HTR-8/SVneo (cell line): ENCODE measurements around the gene LGR4.

ENCODE experiments used
- DNase-seq: peaks from one replicate; pipeline ENCODE4 v3.0.0; 2011; ENCODE audit warnings: low spot score, mixed read lengths; ENCODE audit not compliant: insufficient read length
- FAIRE-seq: peaks from 2 replicates; lab custom pipeline; 2011; peaks lifted over from hg19 to GRCh38; lab: Jason Lieb, UNC

The LGR4 gene

GRCh38 chr11:27489092-27489491 is 16.5 kb upstream of the LGR4 start:
- DNase-seq (no peak), FAIRE-seq (no peak)

GRCh38 chr11:27487706-27488105 is 15.1 kb upstream of the LGR4 start:
- DNase-seq: no peak
- no peak for FAIRE-seq

GRCh38 chr11:27485930-27486773 is 13.6 kb upstream of the LGR4 start:
- FAIRE-seq (no peak), DNase-seq (no peak)

GRCh38 chr11:27482793-27483192 is 10.2 kb upstream of the LGR4 start:
- FAIRE-seq (no peak), DNase-seq (no peak)

- no peak for FAIRE-seq
- no peak for DNase-seq
Measured at GRCh38 chr11:27481992-27482391, 9.4 kb upstream of the LGR4 start.

- FAIRE-seq (no peak), DNase-seq (no peak)
Measured at GRCh38 chr11:27477831-27478230, 5.2 kb upstream of the LGR4 start.

- FAIRE-seq: no peak
- no peak for DNase-seq
Measured at GRCh38 chr11:27477243-27477642, 4.7 kb upstream of the LGR4 start.

- FAIRE-seq (no peak), DNase-seq (no peak)
Measured at GRCh38 chr11:27475622-27476021, 3.0 kb upstream of the LGR4 start.

GRCh38 chr11:27473017-27473406 is 422 bp upstream of the LGR4 start:
- FAIRE-seq: no peak
- no peak for DNase-seq

- FAIRE-seq: no peak
- DNase-seq: no peak
Measured at GRCh38 chr11:27471589-27472397, 797 bp downstream of the LGR4 start.

GRCh38 chr11:27470826-27471588 is 1.6 kb downstream of the LGR4 start:
- DNase-seq (no peak), FAIRE-seq (no peak)

GRCh38 chr11:27470166-27470565 is 2.4 kb downstream of the LGR4 start:
- FAIRE-seq: no peak
- DNase-seq: no peak

- DNase-seq (no peak), FAIRE-seq (no peak)
Measured at GRCh38 chr11:27468995-27469695, 3.4 kb downstream of the LGR4 start.

- FAIRE-seq: no peak
- no peak for DNase-seq
Measured at GRCh38 chr11:27468209-27468994, 4.2 kb downstream of the LGR4 start.

- FAIRE-seq: no peak
Measured at GRCh38 chr11:27467181-27467913, 5.2 kb downstream of the LGR4 start.

GRCh38 chr11:27466363-27466762 is 6.2 kb downstream of the LGR4 start:
- FAIRE-seq (no peak), DNase-seq (no peak)

More at GRCh38 chr11:27467181-27467913, 5.2 kb downstream of the LGR4 start:
- no peak for DNase-seq

GRCh38 chr11:27465629-27466028 is 7.0 kb downstream of the LGR4 start:
- FAIRE-seq: no peak

GRCh38 chr11:27464909-27465308 is 7.7 kb downstream of the LGR4 start:
- no peak for DNase-seq
- FAIRE-seq: no peak

More at GRCh38 chr11:27465629-27466028, 7.0 kb downstream of the LGR4 start:
- no peak for DNase-seq

GRCh38 chr11:27464289-27464696 is 8.3 kb downstream of the LGR4 start:
- DNase-seq (no peak), FAIRE-seq (no peak)
